ENCODE results near the gene PKP4.

- TF ChIP-seq ZFX (IDR thresholded peaks at IDR 0.05) (no peak), REST (IDR thresholded peaks at IDR 0.05; ENCODE audit: low read depth) (no peak), CEBPB (IDR thresholded peaks at IDR 0.05; ENCODE audit: low read depth) (no peak), CTCF (IDR thresholded peaks at IDR 0.05 in 2 of 3, conservative IDR thresholded peaks at IDR 0.05 in 1 of 3; ENCODE audit: borderline replicate concordance in 1 of 3, insufficient read depth in 1 of 3, low read depth in 2 of 3, low read length in 2 of 3) (no peak), SIN3A (IDR thresholded peaks at IDR 0.05; ENCODE audit: low read depth) (no peak), POLR2AphosphoS5 (IDR thresholded peaks at IDR 0.05; ENCODE audit: low read depth, low read length) (no peak), ZNF274 (IDR thresholded peaks at IDR 0.05; ENCODE audit: low read depth, low read length) (no peak), POLR2A (IDR thresholded peaks at IDR 0.05; ENCODE audit: borderline replicate concordance, extremely low read depth, insufficient read depth, insufficient read length) (no peak), YY1 (IDR thresholded peaks at IDR 0.05; ENCODE audit: extremely low read depth, insufficient replicate concordance, low read depth, low read length) (no peak), EZH2 (IDR thresholded peaks at IDR 0.05) (no peak), CBX3 (IDR thresholded peaks at IDR 0.05; ENCODE audit: low read depth) (no peak), SRF (IDR thresholded peaks at IDR 0.05; ENCODE audit: low read depth) (no peak), TCF7L2 (IDR thresholded peaks at IDR 0.05; ENCODE audit: borderline replicate concordance, extremely low read depth, insufficient read depth, insufficient read length) (no peak), ZBTB33 (IDR thresholded peaks at IDR 0.05; ENCODE audit: extremely low read depth, insufficient replicate concordance, low read length) (no peak)
These were observed 258.6 kb downstream of the PKP4 start for GRCh38 chr2:158715357-158715756.

Measured in HCT116 (cell line).